D721Med (cell line): Measurements from ENCODE around the gene MAP3K19.

Experiments used
- DNase-seq: peaks from one replicate; pipeline ENCODE4 v3.0.0; 2011; ENCODE audit warnings: low spot score; ENCODE audit not compliant: insufficient read length
- FAIRE-seq: peaks from 2 replicates; lab custom pipeline; 2011; peaks lifted over from hg19 to GRCh38; lab: Jason Lieb, UNC
- CTCF ChIP-seq: IDR thresholded peaks from 2 replicates; pipeline ENCODE4 v1.5.1; 2012; ENCODE audit warnings: mild to moderate bottlenecking, control low read depth; ENCODE audit not compliant: insufficient read depth; ENCODE audit errors: missing control alignments

MAP3K19 gene

GRCh38 chr2:134944975-134945374 is 102.3 kb downstream of the MAP3K19 start:
- FAIRE-seq: no peak

GRCh38 chr2:134943540-134943939 is 103.7 kb downstream of the MAP3K19 start:
- FAIRE-seq: no peak
- DNase-seq: no peak
- TF ChIP-seq CTCF: no peak

More at GRCh38 chr2:134944975-134945374, 102.3 kb downstream of the MAP3K19 start:
- TF ChIP-seq CTCF: no peak
- DNase-seq: no peak

GRCh38 chr2:134936691-134937090 is 110.6 kb downstream of the MAP3K19 start:
- no peak for TF ChIP-seq CTCF
- FAIRE-seq (no peak), DNase-seq (no peak)

- TF ChIP-seq CTCF: no peak
- DNase-seq (no peak), FAIRE-seq (no peak)
These were observed 112.6 kb downstream of the MAP3K19 start for GRCh38 chr2:134934641-134935040.

GRCh38 chr2:134934150-134934549 is 113.1 kb downstream of the MAP3K19 start:
- no peak for TF ChIP-seq CTCF
- FAIRE-seq (peak; percentile 29), DNase-seq (no peak)

- TF ChIP-seq CTCF: no peak
- DNase-seq: no peak
- FAIRE-seq: no peak
These were observed 113.5 kb downstream of the MAP3K19 start for GRCh38 chr2:134933732-134934131.

- FAIRE-seq (no peak), DNase-seq (no peak)
- TF ChIP-seq CTCF: no peak
These were observed 114.3 kb downstream of the MAP3K19 start for GRCh38 chr2:134932864-134933526.
